Liver (tissue), 2 donors: ENCODE measurements around the gene BCORL1.

Experiments used
- GABPA ChIP-seq, 2 donors: IDR thresholded peaks in 1 of 2; conservative IDR thresholded peaks in 1 of 2; 2 replicates each; pipeline ENCODE4 v1.6.1; 2016; ENCODE audit warnings: antibody characterized with exemption in 2 of 2, mild to moderate bottlenecking in 1 of 2, moderate library complexity in 1 of 2
- RAD21 ChIP-seq, 2 donors: IDR thresholded peaks; 2 replicates each; pipeline ENCODE4 v1.6.1; 2016; ENCODE audit warnings: antibody characterized with exemption in 2 of 2, mild to moderate bottlenecking in 2 of 2
- REST ChIP-seq: IDR thresholded peaks from 2 replicates; pipeline ENCODE4 v1.6.1; 2016; ENCODE audit warnings: antibody characterized with exemption, mild to moderate bottlenecking
- donor health status: healthy.

GRCh38 chrX:129963729-129964128 lies 18.7 kb upstream of the BCORL1 start:
- TF ChIP-seq GABPA (IDR thresholded peaks at IDR 0.05 in 1 of 2, conservative IDR thresholded peaks at IDR 0.05 in 1 of 2) (no peak), RAD21 (IDR thresholded peaks at IDR 0.05) (no peak), REST (no peak)
